GM19099 (cell line): ENCODE results near the gene LAMB1.

Source experiments
- POLR2A ChIP-seq: IDR thresholded peaks from 3 replicates; pipeline ENCODE4 v1.6.1; 2011; ENCODE audit warnings: low read depth; ENCODE audit not compliant: insufficient read length; ENCODE audit errors: extremely low read depth

LAMB1 gene

DNA sequence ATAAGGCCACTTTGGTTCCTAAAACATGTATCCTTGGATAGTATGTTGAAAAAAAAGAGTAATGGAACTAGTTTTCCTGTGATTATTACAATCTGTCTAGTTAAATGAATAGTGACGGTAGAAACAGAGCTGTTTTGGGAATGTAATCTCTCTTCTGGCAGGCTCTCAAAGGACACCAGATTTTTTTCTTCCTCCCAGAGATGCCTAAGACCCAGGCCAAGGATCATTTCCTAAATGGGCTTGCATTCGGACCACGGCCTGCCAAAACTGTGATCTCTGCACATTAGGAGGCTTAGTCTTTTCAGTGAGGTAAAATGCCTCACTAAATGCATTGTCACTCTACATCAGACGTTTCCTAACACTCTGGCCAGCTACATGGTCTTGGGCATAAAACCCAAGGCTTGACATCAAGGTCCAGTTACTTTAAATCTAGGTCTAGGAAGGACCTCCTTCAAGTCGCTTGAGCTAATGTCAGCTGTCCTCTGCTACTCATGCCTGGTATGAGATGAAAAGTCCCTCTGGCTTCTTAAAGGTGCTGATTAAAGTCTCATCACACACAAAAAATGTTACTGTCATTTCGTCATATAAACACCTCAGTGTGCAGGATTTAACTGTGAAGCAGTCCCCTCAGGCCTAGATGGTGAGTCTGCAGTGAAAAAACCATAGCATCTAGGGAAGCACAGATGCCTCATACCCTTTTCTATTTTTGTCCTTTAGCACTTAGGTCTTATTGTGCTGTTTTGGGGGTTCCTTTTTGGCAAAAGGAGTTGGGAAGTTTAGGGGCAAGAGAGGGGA is 64.3 kb downstream of the LAMB1 start:
- no peak for TF ChIP-seq POLR2A

DNA sequence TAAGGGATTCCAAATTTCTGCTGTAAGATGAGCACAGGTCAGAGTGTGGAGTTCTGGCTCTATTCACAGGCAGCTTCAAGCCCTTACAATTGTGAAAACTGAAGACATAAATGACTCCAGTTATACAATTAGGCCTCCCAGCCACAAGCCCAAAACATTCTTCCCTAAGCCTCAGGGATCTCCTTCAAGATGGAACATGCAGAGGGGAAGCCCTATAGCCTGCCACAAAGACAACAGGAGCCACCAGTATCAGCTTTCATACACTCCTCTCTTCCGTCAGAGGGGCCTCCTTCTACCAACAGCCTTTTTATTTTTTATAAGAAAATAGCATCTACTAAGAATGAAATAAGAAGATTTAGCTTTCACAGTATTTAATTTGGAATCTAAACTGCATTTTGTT is 65.4 kb downstream of the LAMB1 start:
- no peak for TF ChIP-seq POLR2A

DNA sequence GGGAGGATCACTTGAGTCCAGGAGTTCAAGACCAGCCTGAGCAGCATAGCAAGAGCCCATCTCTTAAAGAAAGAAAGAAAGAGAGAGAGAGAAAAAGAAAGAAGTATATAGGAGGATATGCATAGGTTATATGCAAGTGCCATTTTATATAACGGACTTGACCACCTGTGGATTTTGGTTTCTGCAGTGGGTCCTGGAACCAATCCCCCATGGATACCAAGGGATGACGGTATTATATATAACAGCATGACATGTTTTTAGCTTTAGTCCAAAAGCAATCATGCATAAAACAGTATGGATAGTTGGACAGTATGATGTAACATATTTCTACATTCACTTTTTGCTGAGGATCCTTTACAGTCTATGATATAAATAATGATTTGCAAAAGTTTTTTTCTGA is 66.6 kb downstream of the LAMB1 start:
- no peak for TF ChIP-seq POLR2A

DNA sequence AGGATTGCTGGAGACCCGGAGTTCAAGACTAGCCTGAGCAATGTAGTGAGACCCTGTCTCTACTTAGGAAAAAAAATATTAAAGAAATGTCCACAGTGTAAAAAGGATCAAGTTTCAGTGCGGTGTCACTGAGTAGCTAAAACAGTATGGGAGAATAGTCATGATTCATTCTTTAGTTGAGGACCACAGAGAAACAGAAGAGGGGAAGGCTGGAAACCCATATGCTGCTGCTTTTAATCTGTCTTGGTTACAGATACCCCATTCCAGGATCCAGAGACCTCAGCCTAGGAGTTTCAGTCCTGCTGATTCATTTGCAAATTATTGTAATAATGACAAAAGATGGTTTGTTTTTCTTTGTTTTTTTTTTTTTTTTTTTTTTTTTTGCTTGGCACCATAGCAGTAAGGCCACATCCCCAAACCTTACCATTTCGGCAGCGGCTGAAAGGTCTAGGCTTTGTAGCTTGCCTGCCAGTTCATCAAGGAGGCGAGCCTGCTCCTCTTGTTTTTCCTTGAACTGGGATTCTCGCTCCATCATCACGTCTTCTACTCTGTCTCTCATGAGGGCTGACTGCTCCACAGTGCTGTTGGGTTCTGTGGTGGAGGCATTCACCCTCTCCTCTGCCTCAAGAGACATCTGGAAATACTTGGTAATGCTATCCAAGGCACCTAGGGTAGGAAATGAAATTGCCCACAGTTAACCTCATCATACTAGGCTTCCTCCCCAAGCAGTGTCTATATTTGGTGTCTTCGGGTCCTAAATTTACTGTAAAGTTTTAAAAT is 67.8 kb downstream of the LAMB1 start:
- TF ChIP-seq POLR2A, result no peak

DNA sequence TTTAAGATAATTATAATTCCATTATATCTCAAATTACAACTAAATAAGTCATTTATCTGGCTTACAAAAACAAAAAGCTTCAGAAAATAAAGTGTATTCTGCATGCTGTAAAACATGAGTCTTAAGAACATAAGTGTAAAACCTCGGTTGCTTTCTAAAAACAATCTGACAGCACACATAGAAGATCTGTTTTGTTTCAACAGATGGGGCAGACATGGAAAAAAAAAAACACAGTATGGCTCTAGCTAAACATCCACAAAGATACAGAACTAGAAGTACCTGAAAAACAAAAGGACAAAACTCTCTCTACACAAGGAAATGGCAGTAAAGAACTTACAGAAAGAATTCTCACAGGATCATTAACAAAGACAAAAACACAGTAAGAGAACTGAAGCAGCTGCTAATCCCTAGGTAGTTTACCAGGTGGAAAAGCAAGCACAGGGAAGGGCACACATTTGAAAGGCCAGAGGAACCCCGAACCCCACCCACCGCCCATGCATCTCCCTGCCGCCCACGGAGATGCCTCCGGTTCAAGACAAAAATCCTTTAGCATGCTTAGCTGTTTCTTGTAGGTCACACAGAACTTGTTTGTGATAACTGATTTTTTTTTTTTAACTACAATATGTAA is 69.5 kb downstream of the LAMB1 start:
- no peak for TF ChIP-seq POLR2A

DNA sequence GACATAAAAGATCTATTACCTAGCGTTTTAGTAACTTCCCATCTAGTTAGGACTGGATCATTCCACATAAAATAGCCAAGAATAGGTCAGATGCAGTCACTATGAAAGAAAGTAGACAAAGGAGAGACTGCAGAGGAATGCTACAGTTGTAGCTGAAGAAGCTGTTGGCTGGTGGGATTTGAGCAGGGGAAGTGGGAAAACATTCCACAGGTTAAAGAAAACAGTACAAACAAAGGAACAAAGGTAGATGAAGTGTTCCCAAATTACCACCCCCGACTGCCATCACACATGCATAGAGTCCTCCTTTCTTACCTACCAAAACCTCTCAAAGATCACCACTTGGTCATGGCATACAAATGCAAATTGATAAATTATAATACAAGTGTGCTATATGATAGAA is 70.2 kb downstream of the LAMB1 start:
- no peak for TF ChIP-seq POLR2A

DNA sequence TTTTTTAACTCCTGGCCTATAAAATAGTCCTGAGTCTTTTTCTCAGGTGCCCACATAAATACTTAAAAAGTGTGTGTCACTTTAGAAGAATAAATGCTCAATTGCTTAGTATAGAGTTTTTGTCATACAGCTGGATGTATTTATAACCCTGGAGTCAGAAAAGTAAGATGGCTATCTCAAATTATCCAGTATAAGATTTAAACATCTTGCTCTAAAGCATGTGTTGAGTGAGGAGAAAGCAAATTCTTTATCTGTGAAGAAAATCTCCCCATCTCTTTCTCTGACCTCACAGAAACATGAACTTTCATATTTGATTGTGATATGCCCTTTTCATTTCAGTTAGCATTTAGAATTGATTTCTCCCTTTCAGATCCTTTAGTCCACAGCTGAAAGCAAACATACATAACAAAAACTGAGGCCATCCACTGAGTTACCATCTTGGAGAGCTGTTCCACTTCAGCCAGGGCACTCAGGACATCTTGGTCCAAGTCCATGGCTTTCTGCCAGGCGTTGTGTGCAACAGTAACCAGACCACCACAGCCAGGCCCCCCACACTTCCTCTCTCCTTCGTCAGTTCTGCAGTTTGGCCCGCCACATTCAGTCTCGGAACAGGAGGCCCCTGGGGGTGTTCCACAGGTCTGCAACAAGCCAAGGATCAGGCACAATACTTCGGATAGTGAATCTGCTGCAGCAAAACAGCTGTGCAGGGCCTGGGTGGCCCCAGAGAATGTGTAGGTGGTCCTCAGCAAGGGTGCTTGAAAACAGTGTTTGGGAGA is 71.0 kb downstream of the LAMB1 start:
- TF ChIP-seq POLR2A, result no peak

DNA sequence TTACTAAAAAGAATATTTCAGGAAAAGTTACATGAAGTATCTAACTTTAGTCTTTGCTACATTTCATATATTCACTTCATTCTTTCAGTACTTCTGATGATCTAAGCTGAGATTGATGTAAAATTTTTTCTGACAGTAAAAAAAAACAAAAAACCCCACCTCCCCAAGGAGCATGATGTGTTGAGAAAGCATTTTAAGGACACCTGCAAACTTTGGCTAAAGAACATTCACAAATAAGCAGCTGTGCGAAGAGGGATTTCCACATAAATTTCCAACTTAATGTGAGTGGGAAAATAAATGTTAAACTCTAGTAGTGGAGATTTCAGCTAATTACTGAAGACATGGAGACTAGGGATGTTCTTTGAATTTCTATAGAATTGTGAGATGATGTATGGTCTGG is 76.5 kb downstream of the LAMB1 start:
- no peak for TF ChIP-seq POLR2A

DNA sequence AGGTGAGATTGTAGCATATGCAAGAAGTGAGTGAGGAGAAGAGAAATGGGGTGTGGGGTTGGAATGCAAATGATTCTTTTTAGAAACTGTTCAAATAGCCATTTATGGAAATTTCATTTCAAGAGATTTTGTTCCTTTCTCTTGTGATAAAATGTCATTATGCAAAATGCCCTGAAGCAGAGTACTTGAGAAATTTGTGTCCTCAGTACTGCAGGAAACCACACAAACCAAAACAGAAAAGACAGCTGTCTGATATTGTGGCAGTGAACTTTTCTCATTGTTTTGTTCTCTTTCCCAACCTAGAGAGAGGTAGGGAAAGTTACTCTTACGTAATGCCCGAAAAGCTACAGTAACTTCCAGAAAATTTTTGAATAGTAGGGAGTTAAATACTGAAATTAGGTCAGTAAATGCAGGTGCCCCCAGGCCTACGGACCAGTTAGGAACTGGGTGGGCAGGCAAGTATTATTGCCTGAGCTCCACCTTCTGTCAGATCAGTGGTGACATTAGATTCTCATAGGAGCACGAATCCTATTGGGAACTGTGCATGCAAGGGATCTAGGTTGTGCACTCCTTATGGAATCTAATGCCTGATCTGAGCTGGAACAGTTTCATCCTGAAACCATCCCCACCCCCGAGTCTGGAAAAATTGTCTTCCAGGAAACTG is 78.0 kb downstream of the LAMB1 start:
- no peak for TF ChIP-seq POLR2A

DNA sequence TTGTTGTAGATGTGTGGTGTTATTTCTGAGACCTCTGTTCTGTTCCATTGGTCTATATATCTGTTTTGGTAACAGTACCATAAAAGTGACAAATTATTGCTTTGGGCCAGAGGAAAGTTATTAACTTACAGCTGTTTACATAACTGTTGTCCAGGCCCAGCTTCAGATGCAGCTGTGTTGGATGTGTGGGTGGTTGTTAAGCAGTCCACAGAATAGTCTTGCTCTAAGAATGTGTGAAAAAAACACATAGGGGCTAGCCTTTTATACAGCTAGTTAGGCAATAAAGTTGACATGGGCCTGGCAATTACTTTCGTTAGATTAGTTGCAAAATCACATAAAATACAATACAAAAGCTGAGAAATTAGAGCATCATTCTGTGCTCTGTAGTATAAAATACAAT is 80.1 kb downstream of the LAMB1 start:
- no peak for TF ChIP-seq POLR2A

DNA sequence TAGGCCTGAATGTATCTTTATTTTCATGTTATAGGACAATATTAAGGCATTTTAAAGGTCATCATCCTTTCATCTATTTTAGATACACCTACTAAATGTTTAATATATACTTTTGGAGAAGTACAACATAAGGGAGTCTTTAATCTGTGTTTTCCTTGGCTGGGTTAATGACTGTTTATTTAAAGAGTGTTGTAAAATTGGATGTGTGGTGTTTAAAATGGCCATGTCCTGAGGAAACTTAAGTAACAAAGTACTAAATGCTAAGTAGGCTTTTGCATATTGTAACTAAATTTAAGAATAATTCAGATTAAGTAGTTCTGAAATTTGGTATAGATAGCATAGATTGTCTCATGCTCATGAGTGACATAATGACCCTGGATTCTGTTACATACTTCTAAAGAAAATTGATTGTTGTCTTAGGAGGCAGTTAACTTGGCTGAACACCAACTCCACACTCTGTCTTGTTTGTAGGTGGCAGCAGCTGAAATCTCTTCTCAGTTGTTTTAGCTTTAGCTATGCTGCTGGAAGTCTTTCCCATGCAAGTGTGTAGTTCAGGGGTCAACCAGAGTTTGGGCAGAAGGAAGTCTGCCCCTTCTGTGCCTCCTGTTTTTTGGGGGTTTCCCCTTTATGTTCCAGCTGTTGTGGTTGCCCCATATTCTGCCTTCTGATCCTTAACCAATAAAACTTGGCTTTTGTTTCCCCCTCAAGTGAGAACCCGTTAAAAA is 82.8 kb downstream of the LAMB1 start:
- no peak for TF ChIP-seq POLR2A

DNA sequence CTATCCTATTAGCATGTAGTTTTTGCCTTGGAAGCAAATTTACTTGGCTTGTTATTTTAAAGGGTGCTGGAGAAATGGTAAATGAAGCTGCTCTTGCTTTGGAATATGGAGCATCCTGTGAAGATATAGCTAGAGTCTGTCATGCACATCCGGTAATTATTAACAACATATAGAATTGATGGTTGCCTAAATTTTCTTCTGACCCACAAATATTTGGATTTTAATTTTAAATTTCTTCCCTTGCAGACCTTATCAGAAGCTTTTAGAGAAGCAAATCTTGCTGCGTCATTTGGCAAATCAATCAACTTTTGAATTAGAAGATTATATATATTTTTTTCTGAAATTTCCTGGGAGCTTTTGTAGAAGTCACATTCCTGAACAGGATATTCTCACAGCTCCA is 84.0 kb downstream of the LAMB1 start:
- TF ChIP-seq POLR2A, result no peak

DNA sequence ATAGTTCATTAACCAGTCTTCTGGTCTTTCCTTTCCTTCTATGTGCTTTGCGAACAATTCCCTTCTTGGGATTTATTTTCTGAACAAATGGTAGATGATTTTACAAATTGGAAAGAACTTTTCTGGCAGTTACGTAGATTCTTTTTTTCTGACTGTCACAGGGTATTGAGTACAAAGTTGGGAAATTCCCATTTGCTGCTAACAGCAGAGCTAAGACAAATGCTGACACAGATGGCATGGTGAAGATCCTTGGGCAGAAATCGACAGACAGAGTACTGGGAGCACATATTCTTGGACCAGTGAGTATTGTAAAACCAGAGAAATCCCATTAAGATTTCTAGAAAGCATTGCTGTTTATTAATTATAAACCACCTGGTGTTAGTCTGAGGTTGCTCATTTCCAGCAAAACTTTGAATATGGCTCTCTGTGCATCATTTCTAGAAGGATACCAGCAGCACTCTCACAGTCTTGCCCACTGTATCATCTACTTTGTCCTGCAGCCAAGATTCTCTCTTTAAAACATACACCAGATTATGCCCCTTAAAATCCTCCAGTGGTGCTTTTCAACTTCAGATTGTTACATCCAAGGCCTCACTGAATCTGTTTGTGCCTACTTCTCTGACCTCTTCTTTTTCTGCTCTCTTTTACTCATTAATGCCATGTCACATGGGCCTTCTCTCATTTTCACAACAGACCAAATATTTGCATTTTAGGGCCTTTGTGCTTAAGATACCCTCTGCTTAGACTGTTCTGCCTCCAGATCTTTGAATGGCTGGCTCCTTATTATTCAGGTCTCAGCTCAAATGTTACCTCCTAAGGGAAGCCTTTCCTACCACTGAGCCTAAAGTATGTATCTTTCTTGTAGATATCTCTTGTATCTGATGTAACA is 85.0 kb downstream of the LAMB1 start:
- no peak for TF ChIP-seq POLR2A

DNA sequence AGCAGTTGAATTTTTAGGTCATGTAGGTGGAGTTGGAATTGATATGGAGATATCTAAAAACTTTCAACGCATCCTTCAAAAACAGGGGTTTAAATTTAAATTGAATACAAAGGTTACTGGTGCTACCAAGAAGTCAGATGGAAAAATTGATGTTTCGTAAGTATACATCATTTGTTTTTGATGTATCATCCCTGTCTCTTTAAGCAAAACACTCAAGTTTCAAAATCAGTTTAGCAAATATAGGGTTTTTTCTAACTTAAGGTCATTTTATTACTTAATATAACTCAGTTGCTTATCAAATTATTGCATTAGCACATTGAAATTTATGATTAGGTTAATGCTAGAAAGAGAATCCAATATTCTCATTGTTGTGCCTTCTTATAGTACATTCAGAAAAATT is 87.4 kb downstream of the LAMB1 start:
- TF ChIP-seq POLR2A, result no peak

DNA sequence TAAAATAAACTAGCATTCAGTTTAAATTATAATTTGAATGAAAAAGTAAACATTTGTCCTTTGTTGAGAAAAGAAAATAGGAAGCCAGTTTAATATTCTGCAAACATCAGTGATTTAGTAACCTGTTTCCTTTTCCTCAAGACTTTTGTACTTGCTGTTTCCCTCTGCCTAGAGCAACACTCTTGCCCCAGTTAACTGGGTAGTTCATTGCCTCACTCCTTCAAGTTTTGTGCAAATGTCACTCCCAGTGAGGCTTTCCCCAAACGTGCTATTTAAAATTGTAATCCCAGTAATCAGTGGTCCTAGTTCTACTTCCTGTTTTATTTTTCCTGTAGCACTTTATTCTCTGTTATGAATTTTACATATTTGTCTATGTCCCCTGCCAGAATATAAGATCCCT is 88.1 kb downstream of the LAMB1 start:
- no peak for TF ChIP-seq POLR2A
